ENCODE measurements around the gene DSCAM. TPM values are rescaled to one million over a fixed set of nuclear protein-coding genes. Genes with fewer than 3 reads are reported as not detected.

The DSCAM gene
- total RNA-seq, 2 donors from 2014 or later = 18.5 to 25.5 TPM

DNA sequence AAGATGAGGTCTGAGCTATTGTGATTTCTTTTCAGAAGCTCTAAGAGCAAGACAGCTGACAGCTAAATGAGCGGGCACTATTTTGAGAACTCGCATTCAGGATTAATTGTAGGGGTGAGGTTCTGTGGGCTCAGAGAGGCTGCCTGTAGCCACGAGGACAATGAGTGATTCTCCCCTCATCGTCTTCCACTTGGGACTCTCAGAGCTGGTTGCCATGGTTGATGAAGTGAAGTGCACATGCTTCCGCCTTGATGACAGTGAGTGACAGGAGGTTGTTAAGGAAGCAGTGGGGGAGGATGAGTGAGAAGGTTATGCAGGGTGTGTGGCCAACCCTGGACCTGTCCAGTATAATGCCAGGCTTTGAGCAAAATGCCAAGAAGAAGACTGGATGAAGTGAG lies 638.0 kb downstream of the DSCAM start:
- H3K9me3 Mint-ChIP-seq = no peaks in the 10 kb centered on the region
- no peak for DNase-seq
- H3K27me3 Mint-ChIP-seq (ENCODE audit: insufficient read depth) = no peaks in the 10 kb centered on the region
- 90% methylated on average over 5 of the region's 5 CpGs; no CpG with 5 or more reads in 1 of the 2 experiments for WGBS, 2 experiments (ENCODE audit: insufficient coverage in 1 of 2, insufficient read length in 1 of 2)
- H3K27ac Mint-ChIP-seq = no peak overlapping the region
- TF ChIP-seq, protein P1, sequence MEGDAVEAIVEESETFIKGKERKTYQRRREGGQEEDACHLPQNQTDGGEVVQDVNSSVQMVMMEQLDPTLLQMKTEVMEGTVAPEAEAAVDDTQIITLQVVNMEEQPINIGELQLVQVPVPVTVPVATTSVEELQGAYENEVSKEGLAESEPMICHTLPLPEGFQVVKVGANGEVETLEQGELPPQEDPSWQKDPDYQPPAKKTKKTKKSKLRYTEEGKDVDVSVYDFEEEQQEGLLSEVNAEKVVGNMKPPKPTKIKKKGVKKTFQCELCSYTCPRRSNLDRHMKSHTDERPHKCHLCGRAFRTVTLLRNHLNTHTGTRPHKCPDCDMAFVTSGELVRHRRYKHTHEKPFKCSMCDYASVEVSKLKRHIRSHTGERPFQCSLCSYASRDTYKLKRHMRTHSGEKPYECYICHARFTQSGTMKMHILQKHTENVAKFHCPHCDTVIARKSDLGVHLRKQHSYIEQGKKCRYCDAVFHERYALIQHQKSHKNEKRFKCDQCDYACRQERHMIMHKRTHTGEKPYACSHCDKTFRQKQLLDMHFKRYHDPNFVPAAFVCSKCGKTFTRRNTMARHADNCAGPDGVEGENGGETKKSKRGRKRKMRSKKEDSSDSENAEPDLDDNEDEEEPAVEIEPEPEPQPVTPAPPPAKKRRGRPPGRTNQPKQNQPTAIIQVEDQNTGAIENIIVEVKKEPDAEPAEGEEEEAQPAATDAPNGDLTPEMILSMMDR (conservative IDR thresholded peaks at IDR 0.05) = no peak
- peaks cover 32% of the 10 kb centered on the region for H3K36me3 ChIP-seq (ENCODE audit: control insufficient read depth, insufficient read depth, low read length)
- H3K4me1 ChIP-seq (ENCODE audit: control insufficient read depth, insufficient read depth, low read length) = no peaks in the 10 kb centered on the region
- peaks cover 19% of the 10 kb centered on the region for H3K36me3 Mint-ChIP-seq (ENCODE audit: low read depth)
- no peak overlapping the region for H3K4me3 Mint-ChIP-seq
- no peak overlapping the region for H3K9ac ChIP-seq (ENCODE audit: extremely low read depth, low read length, poor library complexity, severe bottlenecking)
- no peaks in the 10 kb centered on the region for H3K27me3 ChIP-seq (ENCODE audit: control insufficient read depth, insufficient read depth, low read length, poor library complexity, severe bottlenecking)
- no peak overlapping the region for H3K4me3 ChIP-seq (ENCODE audit: low read length)
- no peaks in the 10 kb centered on the region for H3K9me3 ChIP-seq (ENCODE audit: control insufficient read depth, low read length)
- H3K27ac ChIP-seq (ENCODE audit: low read depth, low read length) = peak overlapping the region; percentile 12
- H3K4me1 Mint-ChIP-seq = no peaks in the 10 kb centered on the region

DNA sequence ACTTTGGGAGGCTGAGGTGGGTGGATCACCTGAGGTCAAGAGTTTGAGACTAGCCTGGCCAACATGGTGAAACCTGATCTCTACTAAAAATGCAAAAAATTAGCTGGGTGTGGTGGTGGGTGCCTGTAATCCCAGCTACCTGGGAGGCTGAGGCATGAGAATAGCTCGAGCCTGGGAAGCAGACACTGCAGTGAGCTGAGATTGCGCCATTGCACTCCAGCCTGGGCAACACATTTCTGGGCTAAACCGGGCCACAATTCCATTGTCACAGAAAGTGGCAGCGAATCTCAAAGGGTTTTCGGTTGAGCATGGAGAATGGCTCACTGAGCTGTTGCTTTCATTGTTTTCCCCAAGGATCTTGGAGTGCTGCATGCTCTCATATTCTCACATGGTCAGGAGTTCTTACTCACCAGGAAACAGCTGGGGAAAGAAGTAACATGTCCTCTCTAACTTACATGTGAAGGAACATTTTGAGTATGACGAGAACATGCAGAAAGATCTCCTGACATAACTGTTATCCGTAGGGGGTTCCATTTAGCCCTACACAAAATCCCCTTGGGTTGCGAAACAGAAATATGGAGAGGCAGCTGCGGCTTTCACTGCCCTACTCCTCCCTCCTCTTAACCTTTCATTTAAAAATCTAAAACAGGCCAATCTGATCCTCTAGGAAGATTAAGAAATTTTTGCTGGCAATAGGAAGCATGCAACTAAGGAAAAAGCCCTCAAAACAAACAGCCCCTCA lies 638.6 kb downstream of the DSCAM start:
- Histone ChIP-seq H3K27me3 (ENCODE audit: control insufficient read depth, insufficient read depth, low read length, poor library complexity, severe bottlenecking) (no peaks in the 10 kb centered on the region), H3K9me3 (ENCODE audit: control insufficient read depth, low read length) (no peaks in the 10 kb centered on the region), H3K36me3 (ENCODE audit: control insufficient read depth, insufficient read depth, low read length) (peaks cover 35% of the 10 kb centered on the region), H3K9ac (ENCODE audit: extremely low read depth, low read length, poor library complexity, severe bottlenecking) (no peak overlapping the region), H3K4me1 (ENCODE audit: control insufficient read depth, insufficient read depth, low read length) (no peaks in the 10 kb centered on the region), H3K4me3 (ENCODE audit: low read length) (no peak overlapping the region), H3K27ac (ENCODE audit: low read depth, low read length) (peak overlapping the region; percentile 12)
- H3K27me3 Mint-ChIP-seq (ENCODE audit: insufficient read depth) = no peaks in the 10 kb centered on the region
- no peak for DNase-seq
- no peak overlapping the region for H3K4me3 Mint-ChIP-seq
- H3K27ac Mint-ChIP-seq = no peak overlapping the region
- no peaks in the 10 kb centered on the region for H3K9me3 Mint-ChIP-seq
- no peaks in the 10 kb centered on the region for H3K4me1 Mint-ChIP-seq
- WGBS, 2 experiments (ENCODE audit: insufficient coverage in 1 of 2, insufficient read length in 1 of 2) = 92 to 94% methylated on average over 9 of the region's 9 CpGs
- H3K36me3 Mint-ChIP-seq (ENCODE audit: low read depth) = peaks cover 18% of the 10 kb centered on the region
- TF ChIP-seq, protein P1 (conservative IDR thresholded peaks at IDR 0.05) = no peak

DNA sequence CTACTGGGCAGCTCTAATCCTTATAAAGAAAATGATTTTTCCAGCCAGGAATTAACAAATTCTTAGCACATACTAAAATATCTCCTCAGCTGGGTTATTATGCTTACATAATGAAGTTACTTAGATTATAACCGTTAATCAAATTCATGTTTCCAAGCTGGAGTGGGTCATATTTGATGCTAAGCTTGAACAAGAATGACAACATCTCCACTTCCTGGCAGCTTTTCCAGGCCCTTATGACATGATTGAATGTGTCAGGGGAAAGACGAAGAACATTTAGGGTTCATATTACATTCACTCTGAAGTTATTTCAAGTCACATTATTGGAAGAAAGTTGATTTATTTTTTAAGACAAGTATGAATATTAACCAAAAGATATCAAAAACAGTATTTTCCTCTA lies 646.0 kb downstream of the DSCAM start:
- Mint-ChIP-seq H3K4me1 (peaks cover 13% of the 10 kb centered on the region), H3K27me3 (ENCODE audit: insufficient read depth) (no peaks in the 10 kb centered on the region), H3K9me3 (peaks cover 4% of the 10 kb centered on the region), H3K4me3 (no peak overlapping the region), H3K36me3 (ENCODE audit: low read depth) (peaks cover 35% of the 10 kb centered on the region), H3K27ac (no peak overlapping the region)
- Histone ChIP-seq H3K4me1 (ENCODE audit: control insufficient read depth, insufficient read depth, low read length) (no peaks in the 10 kb centered on the region), H3K9ac (ENCODE audit: extremely low read depth, low read length, poor library complexity, severe bottlenecking) (no peak overlapping the region), H3K4me3 (ENCODE audit: low read length) (peak overlapping the region; percentile 55), H3K9me3 (ENCODE audit: control insufficient read depth, low read length) (peaks cover 10% of the 10 kb centered on the region), H3K27ac (ENCODE audit: low read depth, low read length) (no peak overlapping the region), H3K36me3 (ENCODE audit: control insufficient read depth, insufficient read depth, low read length) (peaks cover 28% of the 10 kb centered on the region), H3K27me3 (ENCODE audit: control insufficient read depth, insufficient read depth, low read length, poor library complexity, severe bottlenecking) (no peaks in the 10 kb centered on the region)
- TF ChIP-seq, protein P1 (conservative IDR thresholded peaks at IDR 0.05) = no peak
- 92% methylated on average over 1 of the region's 2 CpGs; no CpG with 5 or more reads in 1 of the 2 experiments for WGBS, 2 experiments (ENCODE audit: insufficient coverage in 1 of 2, insufficient read length in 1 of 2)
- no peak for DNase-seq

All from endodermal cell (in vitro differentiated cells).